H1 (cell line): ENCODE results near the gene CCDC40. TPM values are rescaled to one million over a fixed set of nuclear protein-coding genes. Genes with fewer than 3 reads are reported as not detected.

ENCODE experiments used
- CTCF ChIA-PET: fragments of 300-600 bp; sonication (Branson Sonifier 250); formaldehyde crosslinking; loops from one replicate; lab custom pipeline; 2021; ENCODE audit not compliant: partially characterized antibody; lab: Charles Lee
- POLR2A ChIA-PET: fragments of 300-600 bp; sonication (Branson Sonifier 250); formaldehyde crosslinking; loops from one replicate; lab custom pipeline; 2021; ENCODE audit warnings: inconsistent platforms; ENCODE audit not compliant: partially characterized antibody; lab: Charles Lee
- DNase-seq, 2 experiments: peaks; one replicate each; pipeline versions ENCODE4 v3.0.0 to v3.0.0-alpha.2; 2010 to 2022; ENCODE audit warnings: low spot score in 2 of 2, low read depth in 1 of 2, mixed read lengths in 1 of 2
- FAIRE-seq: peaks from 2 replicates; lab custom pipeline; 2011; peaks lifted over from hg19 to GRCh38; lab: Jason Lieb, UNC
- H2AFZ ChIP-seq: 2 replicates; pipeline ENCODE4 v1.8.1; 2012; ENCODE audit warnings: low read length, inconsistent platforms
- H2AK5ac ChIP-seq: 2 replicates; pipeline ENCODE4 v1.6.1; 2013; ENCODE audit warnings: low read depth, low read length
- H2BK120ac ChIP-seq: replicated peaks from 2 replicates; pipeline ENCODE3; 2013; ENCODE audit warnings: low read depth, low read length, inconsistent platforms
- H2BK12ac ChIP-seq: 2 replicates; pipeline ENCODE4 v1.6.1; 2013; ENCODE audit warnings: low read depth, low read length
- H2BK15ac ChIP-seq: 2 replicates; pipeline ENCODE4 v1.6.1; 2013; ENCODE audit warnings: low read length
- H2BK20ac ChIP-seq: 2 replicates; pipeline ENCODE4 v1.6.1; 2013; ENCODE audit warnings: low read length
- H2BK5ac ChIP-seq: 2 replicates; pipeline ENCODE4 v1.6.1; 2013; ENCODE audit warnings: low read depth, low read length
- H3K14ac ChIP-seq: 2 replicates; pipeline ENCODE4 v1.6.1; 2013; ENCODE audit warnings: inconsistent platforms; ENCODE audit not compliant: insufficient read length
- H3K18ac ChIP-seq: 2 replicates; pipeline ENCODE4 v1.6.1; 2013; ENCODE audit warnings: low read length; ENCODE audit errors: extremely low read depth
- H3K23ac ChIP-seq: 2 replicates; pipeline ENCODE4 v1.6.1; 2013; ENCODE audit warnings: inconsistent platforms; ENCODE audit not compliant: insufficient read length
- H3K23me2 ChIP-seq: 2 replicates; pipeline ENCODE4 v1.6.1; 2013; ENCODE audit warnings: low read depth, low read length
- H3K27ac ChIP-seq: 2 replicates; pipeline ENCODE4 v1.6.1; 2011; ENCODE audit warnings: low read depth, low read length, inconsistent platforms
- H3K27me3 ChIP-seq, 4 experiments: replicated peaks in 1 of 4; 1 replicate in 1 of 4; 2 replicates in 3 of 4; pipeline versions ENCODE4 v1.6.1 to v1.8.1; 2011 to 2013; ENCODE audit warnings: low read length in 3 of 4, mild to moderate bottlenecking in 3 of 4, inconsistent platforms in 2 of 4, mixed read lengths in 2 of 4, moderate library complexity in 1 of 4; ENCODE audit not compliant: control insufficient read depth in 3 of 4, insufficient read depth in 3 of 4; ENCODE audit errors: extremely low read depth in 1 of 4
- H3K36me3 ChIP-seq, 4 experiments: 2 replicates each; pipeline versions ENCODE4 v1.6.1 to v1.8.1; 2011 to 2013; ENCODE audit warnings: mild to moderate bottlenecking in 4 of 4, low read length in 3 of 4, moderate library complexity in 2 of 4, control low read depth in 1 of 4, inconsistent platforms in 1 of 4; ENCODE audit not compliant: insufficient read depth in 4 of 4, control insufficient read depth in 2 of 4
- H3K4ac ChIP-seq: replicated peaks from 2 replicates; pipeline ENCODE3; 2013; ENCODE audit warnings: low read length, low read depth, mixed read lengths, inconsistent platforms; ENCODE audit not compliant: insufficient read length
- H3K4me1 ChIP-seq, 4 experiments: replicated peaks in 1 of 4; 1 replicate in 1 of 4; 2 replicates in 3 of 4; pipeline versions ENCODE4 v1.6.1 to v1.8.1; 2011 to 2013; ENCODE audit warnings: low read length in 3 of 4, inconsistent platforms in 2 of 4, mixed read lengths in 1 of 4; ENCODE audit not compliant: insufficient read depth in 4 of 4, control insufficient read depth in 3 of 4
- H3K4me2 ChIP-seq, 2 experiments: 2 replicates each; pipeline versions ENCODE4 v1.6.1 to v1.8.1; 2011 to 2013; ENCODE audit warnings: low read depth in 2 of 2, low read length in 2 of 2, control low read depth in 1 of 2, inconsistent platforms in 1 of 2, mild to moderate bottlenecking in 1 of 2; ENCODE audit not compliant: insufficient read depth in 1 of 2
- H3K4me3 ChIP-seq, 4 experiments: fragments of 200-600, 300-600 bp in 1 of 4; sonication (generic), shearing (Covaris generic), sonication (Bioruptor Twin) in 1 of 4; 2 replicates each; pipeline versions ENCODE4 v1.5.1 to v1.8.1; 2011 to 2016; ENCODE audit warnings: low read length in 4 of 4, low read depth in 3 of 4, control low read depth in 2 of 4, inconsistent platforms in 2 of 4, mild to moderate bottlenecking in 2 of 4, mixed read lengths in 1 of 4, moderate library complexity in 1 of 4; ENCODE audit not compliant: insufficient read depth in 2 of 4; ENCODE audit errors: extremely low read depth in 1 of 4
- H3K56ac ChIP-seq: replicated peaks from 2 replicates; pipeline ENCODE3; 2013; ENCODE audit warnings: low read depth, mild to moderate bottlenecking, mixed read lengths, low read length, inconsistent platforms; ENCODE audit not compliant: insufficient read length
- H3K79me1 ChIP-seq: 2 replicates; pipeline ENCODE4 v1.6.1; 2013; ENCODE audit warnings: low read depth, low read length, control low read depth
- H3K79me2 ChIP-seq, 2 experiments: 2 replicates each; pipeline versions ENCODE4 v1.6.1 to v1.8.1; 2012 to 2013; ENCODE audit warnings: low read length in 2 of 2, mild to moderate bottlenecking in 2 of 2, inconsistent platforms in 1 of 2; ENCODE audit not compliant: insufficient read depth in 2 of 2, control insufficient read depth in 1 of 2
- H3K9ac ChIP-seq, 4 experiments: replicated peaks in 1 of 4; 1 replicate in 1 of 4; 2 replicates in 3 of 4; pipeline versions ENCODE4 v1.6.1 to v1.8.1; 2011 to 2013; ENCODE audit warnings: low read depth in 3 of 4, low read length in 3 of 4, control low read depth in 2 of 4, mild to moderate bottlenecking in 2 of 4, moderate library complexity in 2 of 4, inconsistent platforms in 1 of 4; ENCODE audit errors: extremely low read depth in 1 of 4
- H3K9me3 ChIP-seq, 2 experiments: 2 replicates each; pipeline versions ENCODE4 v1.6.1 to v1.8.1; 2012 to 2013; ENCODE audit warnings: mild to moderate bottlenecking in 2 of 2, moderate library complexity in 2 of 2, control low read depth in 1 of 2, inconsistent platforms in 1 of 2, low read depth in 1 of 2, low read length in 1 of 2, mixed read lengths in 1 of 2; ENCODE audit not compliant: insufficient read depth in 2 of 2
- H4K20me1 ChIP-seq, 2 experiments: replicated peaks in 1 of 2; 2 replicates each; pipeline versions ENCODE3 to v1.8.1; 2011 to 2013; ENCODE audit warnings: inconsistent platforms in 2 of 2, low read length in 2 of 2, mild to moderate bottlenecking in 1 of 2; ENCODE audit not compliant: insufficient read depth in 2 of 2, control insufficient read depth in 1 of 2
- H4K5ac ChIP-seq: 2 replicates; pipeline ENCODE4 v1.6.1; 2013; ENCODE audit warnings: low read length, low read depth, mixed read lengths, inconsistent platforms; ENCODE audit not compliant: insufficient read length
- H4K8ac ChIP-seq: 2 replicates; pipeline ENCODE4 v1.8.0; 2013; ENCODE audit warnings: mild to moderate bottlenecking, moderate library complexity, low read length, inconsistent platforms; ENCODE audit not compliant: insufficient read depth; ENCODE audit errors: extremely low read depth
- H4K91ac ChIP-seq: replicated peaks from 2 replicates; pipeline ENCODE3; 2013; ENCODE audit warnings: low read length, mixed read lengths, inconsistent platforms; ENCODE audit not compliant: insufficient read length
- CBX8 ChIP-seq: fragments of 300-800, 300-1000 bp; sonication (generic); IDR thresholded peaks from 2 replicates; pipeline ENCODE4 v1.7.1; 2016; ENCODE audit warnings: low read depth, low read length, borderline replicate concordance
- CEBPB ChIP-seq: IDR thresholded peaks from 2 replicates; pipeline ENCODE4 v1.6.1; 2012; ENCODE audit warnings: low read depth, low read length
- EP300 ChIP-seq, 2 experiments: IDR thresholded peaks; 1 replicate in 1 of 2; 2 replicates in 1 of 2; pipeline ENCODE4 v1.6.1; 2011 to 2012; ENCODE audit warnings: low read depth in 2 of 2, low read length in 2 of 2, mild to moderate bottlenecking in 2 of 2, borderline replicate concordance in 1 of 2, inconsistent platforms in 1 of 2, moderate library complexity in 1 of 2
- NANOG ChIP-seq: IDR thresholded peaks from 2 replicates; pipeline ENCODE4 v1.6.1; 2011; ENCODE audit warnings: low read length, low read depth, mild to moderate bottlenecking, inconsistent platforms; ENCODE audit not compliant: insufficient read depth, poor library complexity, severe bottlenecking
- NRF1 ChIP-seq: IDR thresholded peaks from 2 replicates; pipeline ENCODE4 v1.6.1; 2011; ENCODE audit warnings: mild to moderate bottlenecking, low read depth, low read length, improper control_type of control experiment
- RFX5 ChIP-seq: IDR thresholded peaks from 2 replicates; pipeline ENCODE4 v1.6.1; 2011; ENCODE audit warnings: low read depth, low read length, improper control_type of control experiment, borderline replicate concordance
- SP2 ChIP-seq: IDR thresholded peaks from 2 replicates; pipeline ENCODE4 v1.6.1; 2012; ENCODE audit warnings: mild to moderate bottlenecking, low read length, inconsistent platforms
- TCF12 ChIP-seq: IDR thresholded peaks from 2 replicates; pipeline ENCODE4 v1.6.1; 2011; ENCODE audit warnings: low read depth, mild to moderate bottlenecking, low read length
- YY1 ChIP-seq: IDR thresholded peaks from 2 replicates; pipeline ENCODE4 v1.6.1; 2011; ENCODE audit warnings: low read depth, mild to moderate bottlenecking, low read length
- WGBS, 2 experiments: shearing (Covaris generic) in 1 of 2; methylation state at CpG; one replicate each; pipeline versions ENCODE4 v1.1.6 to v1.1.7; 2013 to 2015; ENCODE audit warnings: low lambda C conversion rate in 2 of 2, mixed read lengths in 2 of 2, inconsistent platforms in 1 of 2, low coverage in 1 of 2, missing lambda C conversion rate in 1 of 2; ENCODE audit not compliant: insufficient replicate concordance in 2 of 2, insufficient coverage in 1 of 2, insufficient read length in 1 of 2; ENCODE audit errors: extremely low coverage in 1 of 2, missing lambda C conversion rate in 1 of 2; 5-methylcytosine and 5-hydroxymethylcytosine counted together
- polyA plus RNA-seq, 7 experiments: library from polyadenylated mRNA; depleted of rRNA in 3 of 7; stranded (reverse) in 5 of 7; unstranded in 2 of 7; fragments of >200 nt in 5 of 7; fragments of 200-250 nt in 2 of 7; gene quantifications; 1 replicate in 5 of 7; 2 replicates in 1 of 7; 4 replicates in 1 of 7; pipeline versions ENCODE4 v1.2.1 to v1.2.3, GENCODE V29; 2011 to 2013; ENCODE audit warnings: missing spikeins in 2 of 7, mixed read lengths in 2 of 7
- total RNA-seq: library from RNA; stranded (reverse); fragmentation: NEBNext Ultra II Directional; extraction: Animal tissue kit (Norgen Biotek cat#: 25700); gene quantifications from 2 replicates; pipeline ENCODE4 v1.2.1, GENCODE V29; 2021
- TF ChIP-seq, protein P1 (sequence below): IDR thresholded peaks from 2 replicates; pipeline ENCODE4 v1.6.1; 2012; ENCODE audit warnings: inconsistent platforms

CCDC40 gene
- total and polyA plus RNA-seq, 2 of the 8 experiments (the other 6 are each of a cell fraction or from before 2014, with no cell fraction given), result 4.1 to 11.5 TPM

GRCh38 chr17:80068301-80069222, 32.1 kb downstream of the CCDC40 start:
- H2AK5ac ChIP-seq, result no peak overlapping the region
- no peaks in the 10 kb centered on the region for H3K36me3 ChIP-seq
- no peaks in the 10 kb centered on the region for H3K27me3 ChIP-seq
- DNase-seq (no peak), FAIRE-seq (no peak)
- no peak overlapping the region for H4K5ac ChIP-seq
- H3K27ac ChIP-seq, result no peak overlapping the region
- H4K20me1 ChIP-seq, result no peaks in the 10 kb centered on the region
- H3K9me3 ChIP-seq, result no peaks in the 10 kb centered on the region
- no peaks in the 10 kb centered on the region for H3K79me2 ChIP-seq
- no peaks in the 10 kb centered on the region for H3K79me1 ChIP-seq
- no peak overlapping the region for H3K4me2 ChIP-seq
- peaks cover 3 to 11% (median 6%) of the 10 kb centered on the region in 4 experiments; a peak in 6 of 7 replicates for H3K4me1 ChIP-seq
- H3K23me2 ChIP-seq, result no peaks in the 10 kb centered on the region
- no peak overlapping the region for H3K23ac ChIP-seq
- H4K91ac ChIP-seq, result no peak overlapping the region
- no peak overlapping the region for H4K8ac ChIP-seq
- H3K18ac ChIP-seq, result no peak overlapping the region
- H3K9ac ChIP-seq, result no peak overlapping the region
- peak overlapping the region; percentile 35; the same call in 1 of the 2 replicates for H2BK5ac ChIP-seq
- no peak overlapping the region for H2AFZ ChIP-seq
- H3K4me3 ChIP-seq, result no peak overlapping the region
- 89% methylated on average over 23 of the region's 23 CpGs; no CpG with 5 or more reads in 1 of the 2 experiments for WGBS, 2 experiments
- no peak overlapping the region for H2BK12ac ChIP-seq
- no peak overlapping the region for H3K14ac ChIP-seq
- no peak overlapping the region for H2BK20ac ChIP-seq
- H3K4ac ChIP-seq, result no peak overlapping the region
- CTCF ChIA-PET, result interaction anchor here (0.7 to 6.0 kb wide), 4 partner anchors 13 to 127 kb away, joined by 3 to 32 read pairs (median 4); no protein-coding TSS in a partner anchor
- no peak for TF ChIP-seq TCF12
- no peak for TF ChIP-seq NRF1
- TF ChIP-seq CBX8, result no peak
- TF ChIP-seq SP2, result no peak
- TF ChIP-seq EP300 (IDR thresholded peaks at IDR 0.05; ENCODE audit: borderline replicate concordance in 1 of 2, low read depth in 2 of 2, low read length in 2 of 2), result no peak
- TF ChIP-seq CEBPB, result no peak
- no peak for TF ChIP-seq RFX5
- TF ChIP-seq, protein P1, sequence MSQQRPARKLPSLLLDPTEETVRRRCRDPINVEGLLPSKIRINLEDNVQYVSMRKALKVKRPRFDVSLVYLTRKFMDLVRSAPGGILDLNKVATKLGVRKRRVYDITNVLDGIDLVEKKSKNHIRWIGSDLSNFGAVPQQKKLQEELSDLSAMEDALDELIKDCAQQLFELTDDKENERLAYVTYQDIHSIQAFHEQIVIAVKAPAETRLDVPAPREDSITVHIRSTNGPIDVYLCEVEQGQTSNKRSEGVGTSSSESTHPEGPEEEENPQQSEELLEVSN, result no peak
- TF ChIP-seq NANOG, result no peak
- no peak for TF ChIP-seq YY1
- no peak overlapping the region for H2BK120ac ChIP-seq
- H3K56ac ChIP-seq, result no peak overlapping the region
- no peak overlapping the region for H2BK15ac ChIP-seq
- POLR2A ChIA-PET, result no interaction called here
